Calu3 (cell line): ENCODE data around the gene DNAH6. TPM values are rescaled to one million over a fixed set of nuclear protein-coding genes. Genes with fewer than 3 reads are reported as not detected.

Experiments
- BruUV-seq: library from RNA; stranded (reverse); fragments of 400-500 nt; replicated peaks from 2 replicates; lab custom pipeline; 2021; lab: Mats Ljungman, UMichigan
- CTCF ChIA-PET: fragments of 300-600 bp; sonication (Branson Sonifier 250); formaldehyde crosslinking; loops from one replicate; lab custom pipeline; 2022; ENCODE audit warnings: antibody characterized with exemption; lab: Charles Lee
- DNase-seq: peaks from one replicate; pipeline ENCODE4 v3.0.0; 2022
- H3K27ac Mint-ChIP-seq: one replicate; pipeline ENCODE4 v1.8.0; 2022; ENCODE audit warnings: mixed read lengths; ENCODE audit not compliant: unreplicated experiment
- H3K27me3 Mint-ChIP-seq: one replicate; pipeline ENCODE4 v1.8.0; 2022; ENCODE audit warnings: mixed read lengths; ENCODE audit not compliant: unreplicated experiment
- H3K36me3 Mint-ChIP-seq: one replicate; pipeline ENCODE4 v1.8.0; 2022; ENCODE audit warnings: mild to moderate bottlenecking, moderate library complexity, mixed read lengths; ENCODE audit not compliant: insufficient read depth, unreplicated experiment
- H3K4me1 Mint-ChIP-seq: one replicate; pipeline ENCODE4 v1.8.0; 2022; ENCODE audit warnings: mild to moderate bottlenecking, low read depth, mixed read lengths; ENCODE audit not compliant: unreplicated experiment
- H3K4me3 Mint-ChIP-seq: one replicate; pipeline ENCODE4 v1.8.0; 2022; ENCODE audit warnings: mild to moderate bottlenecking, low read depth, moderate library complexity, mixed read lengths; ENCODE audit not compliant: unreplicated experiment
- H3K9me3 Mint-ChIP-seq: one replicate; pipeline ENCODE4 v1.8.0; 2022; ENCODE audit warnings: low read depth, mixed read lengths; ENCODE audit not compliant: unreplicated experiment
- intact Hi-C: fragments of 100-400 bp; cut with micrococcal nuclease; formaldehyde crosslinking; loops from one replicate; pipeline ENCODE4 v1.10.0; 2022; ENCODE audit not compliant: unreplicated experiment
- total RNA-seq: library from RNA; stranded (reverse); gene quantifications from 2 replicates; pipeline ENCODE4 v1.2.3, GENCODE V29; 2022
- TF ChIP-seq, protein P1 (sequence below): fragments of 200-600 bp; IDR thresholded peaks from one replicate; pipeline ENCODE4 v1.8.0; 2022; ENCODE audit warnings: antibody characterized with exemption; ENCODE audit not compliant: unreplicated experiment

The DNAH6 gene
- total RNA-seq, 1 experiment from 2014 or later: 1.3 TPM

DNA sequence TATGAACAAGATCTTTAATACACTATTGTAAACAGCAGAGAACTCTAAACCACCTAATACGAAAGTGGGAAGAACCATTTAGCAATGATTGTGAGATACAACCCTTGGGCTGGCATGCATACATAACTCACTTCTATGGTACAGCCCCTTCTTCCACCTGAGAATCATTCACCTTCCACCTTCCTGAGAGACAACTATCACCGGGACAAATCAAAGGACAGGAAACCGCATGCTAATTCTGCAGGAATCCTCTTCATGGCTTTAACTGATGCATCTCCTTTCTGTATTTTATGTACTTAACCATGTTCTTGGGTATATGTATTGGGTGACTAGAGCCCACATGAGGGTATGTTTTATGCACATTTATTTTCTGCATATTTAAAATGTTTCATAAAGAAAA lies 241.3 kb downstream of the DNAH6 start:
- H3K4me1 Mint-ChIP-seq: no peaks in the 10 kb centered on the region
- no peaks in the 10 kb centered on the region for H3K9me3 Mint-ChIP-seq
- intact Hi-C loops: no loop called here
- DNase-seq: no peak
- no peak overlapping the region for H3K27ac Mint-ChIP-seq
- H3K4me3 Mint-ChIP-seq: no peak overlapping the region
- CTCF ChIA-PET: no interaction called here
- H3K27me3 Mint-ChIP-seq: peaks cover 13% of the 10 kb centered on the region
- H3K36me3 Mint-ChIP-seq: no peaks in the 10 kb centered on the region
- TF ChIP-seq, protein P1, sequence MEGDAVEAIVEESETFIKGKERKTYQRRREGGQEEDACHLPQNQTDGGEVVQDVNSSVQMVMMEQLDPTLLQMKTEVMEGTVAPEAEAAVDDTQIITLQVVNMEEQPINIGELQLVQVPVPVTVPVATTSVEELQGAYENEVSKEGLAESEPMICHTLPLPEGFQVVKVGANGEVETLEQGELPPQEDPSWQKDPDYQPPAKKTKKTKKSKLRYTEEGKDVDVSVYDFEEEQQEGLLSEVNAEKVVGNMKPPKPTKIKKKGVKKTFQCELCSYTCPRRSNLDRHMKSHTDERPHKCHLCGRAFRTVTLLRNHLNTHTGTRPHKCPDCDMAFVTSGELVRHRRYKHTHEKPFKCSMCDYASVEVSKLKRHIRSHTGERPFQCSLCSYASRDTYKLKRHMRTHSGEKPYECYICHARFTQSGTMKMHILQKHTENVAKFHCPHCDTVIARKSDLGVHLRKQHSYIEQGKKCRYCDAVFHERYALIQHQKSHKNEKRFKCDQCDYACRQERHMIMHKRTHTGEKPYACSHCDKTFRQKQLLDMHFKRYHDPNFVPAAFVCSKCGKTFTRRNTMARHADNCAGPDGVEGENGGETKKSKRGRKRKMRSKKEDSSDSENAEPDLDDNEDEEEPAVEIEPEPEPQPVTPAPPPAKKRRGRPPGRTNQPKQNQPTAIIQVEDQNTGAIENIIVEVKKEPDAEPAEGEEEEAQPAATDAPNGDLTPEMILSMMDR: no peak
- no TSS peak for BruUV-seq

DNA sequence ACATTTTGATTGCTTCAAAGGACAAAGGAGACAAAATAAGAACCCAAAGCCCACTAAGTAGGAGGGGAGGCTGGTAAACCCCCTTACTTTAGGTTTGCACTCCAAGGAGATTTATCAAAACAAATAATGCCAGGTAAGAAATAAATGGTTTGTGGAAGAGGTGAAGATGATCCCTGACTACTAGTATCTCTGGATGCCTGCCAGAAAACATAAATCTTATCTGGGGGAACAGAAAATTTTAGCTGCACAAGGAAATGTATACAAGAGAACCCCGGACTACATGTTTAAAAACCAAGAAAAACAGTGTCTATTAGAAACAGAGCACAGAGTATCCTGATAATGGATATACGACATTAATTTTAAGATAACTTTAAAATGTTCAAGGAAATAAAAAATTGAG lies 250.5 kb downstream of the DNAH6 start:
- DNase-seq: no peak
- CTCF ChIA-PET: no interaction called here
- H3K4me3 Mint-ChIP-seq: no peak overlapping the region

DNA sequence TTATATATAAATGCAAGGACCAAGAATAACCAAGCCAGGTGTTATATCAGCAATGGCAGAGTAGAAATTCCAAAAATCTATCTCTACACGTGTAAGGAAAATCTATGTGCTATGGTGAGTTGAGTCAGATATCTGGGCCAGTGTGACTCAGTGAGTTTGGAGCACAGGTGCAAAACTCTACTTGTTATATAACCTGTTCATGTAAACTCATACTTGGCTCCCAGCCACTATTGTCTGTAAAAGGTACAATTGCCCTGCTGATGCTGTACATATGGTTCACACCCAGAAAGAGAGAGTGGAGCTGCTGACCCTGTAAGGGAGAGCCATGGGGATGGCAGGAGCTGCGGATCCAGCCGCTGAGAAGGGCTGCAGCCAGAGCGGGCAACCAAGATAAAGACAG lies 252.5 kb downstream of the DNAH6 start:
- Mint-ChIP-seq H3K27ac (no peak overlapping the region), H3K36me3 (peaks cover 5% of the 10 kb centered on the region), H3K4me3 (no peak overlapping the region), H3K9me3 (peaks cover 7% of the 10 kb centered on the region), H3K27me3 (peaks cover 5% of the 10 kb centered on the region), H3K4me1 (no peaks in the 10 kb centered on the region)
- intact Hi-C loops: no loop called here
- CTCF ChIA-PET: no interaction called here
- no TSS peak for BruUV-seq
- DNase-seq: no peak
- TF ChIP-seq, protein P1: no peak

More for the DNA sequence above, 250.5 kb downstream of the DNAH6 start:
- intact Hi-C loops: no loop called here
- H3K9me3 Mint-ChIP-seq: peaks cover 4% of the 10 kb centered on the region
- peaks cover 25% of the 10 kb centered on the region for H3K27me3 Mint-ChIP-seq
- TF ChIP-seq, protein P1: no peak
- no peak overlapping the region for H3K27ac Mint-ChIP-seq
- H3K4me1 Mint-ChIP-seq: no peaks in the 10 kb centered on the region
- no TSS peak for BruUV-seq
- H3K36me3 Mint-ChIP-seq: peaks cover 5% of the 10 kb centered on the region

DNA sequence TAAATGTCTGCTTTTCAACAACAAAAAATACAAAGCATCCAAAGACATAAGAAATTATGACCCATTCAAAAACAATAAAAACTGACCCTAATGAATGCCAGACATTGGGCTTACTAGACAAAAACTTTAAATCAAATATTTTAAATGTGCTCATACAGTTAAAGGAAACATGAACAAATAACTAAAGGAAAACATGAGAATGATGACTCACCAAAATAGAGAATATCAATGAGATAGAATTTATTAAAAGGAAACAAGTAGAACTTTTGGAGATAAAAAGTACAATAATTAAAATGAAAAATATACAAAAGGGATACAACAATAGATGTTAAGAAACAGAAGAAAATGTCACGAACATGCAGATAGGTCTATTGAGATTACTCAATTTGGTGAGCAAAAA lies 254.0 kb downstream of the DNAH6 start:
- Mint-ChIP-seq H3K36me3 (peaks cover 5% of the 10 kb centered on the region), H3K27ac (no peak overlapping the region), H3K4me3 (no peak overlapping the region), H3K9me3 (peaks cover 13% of the 10 kb centered on the region), H3K4me1 (no peaks in the 10 kb centered on the region), H3K27me3 (no peaks in the 10 kb centered on the region)
- intact Hi-C loops: no loop called here
- TF ChIP-seq, protein P1: no peak
- no TSS peak for BruUV-seq
- CTCF ChIA-PET: interaction anchor here (0.6 kb wide), 1 partner anchor 21 kb away, joined by 3 read pairs; no protein-coding TSS in a partner anchor
- no peak for DNase-seq
